Dermis microvascular lymphatic vessel endothelial cell (primary cell): ENCODE measurements around the gene TANC1. TPM values are rescaled to one million over a fixed set of nuclear protein-coding genes. Genes with fewer than 3 reads are reported as not detected.
A peak's percentile ranks its signal among the peaks of the same experiment; 100 is the strongest.
"Not testable (repeated sequence)": the region's sequence is repeated elsewhere in the genome, so short reads cannot be mapped to it uniquely, and the experiment has no call there.

Experiments
- DNase-seq, 2 donors: peaks; one replicate each; pipeline versions ENCODE4 v3.0.0 to v3.0.0-alpha.2; 2010; ENCODE audit warnings: low read depth in 2 of 2
- total RNA-seq: library from RNA; depleted of rRNA; stranded (reverse); fragments of >200 nt; gene quantifications from 2 replicates; pipeline ENCODE4 v1.2.1, GENCODE V29; 2014

TANC1 gene
- total RNA-seq, 1 donor from 2014 or later: 49.7 TPM

- DNase-seq: no peak
These were observed 168.0 kb downstream of the TANC1 start for GRCh38 chr2:159136391-159136790.

- DNase-seq: no peak
These were observed 169.2 kb downstream of the TANC1 start for GRCh38 chr2:159137511-159138241.

GRCh38 chr2:159138642-159139182, 170.3 kb downstream of the TANC1 start:
- no peak for DNase-seq

- peak in 1 of 2 donors; percentile 28 for DNase-seq
These were observed 170.9 kb downstream of the TANC1 start for GRCh38 chr2:159139216-159139933.

- DNase-seq: peak in 1 of 2 donors; percentile 91
These were observed 171.8 kb downstream of the TANC1 start for GRCh38 chr2:159140070-159140769.

DNA sequence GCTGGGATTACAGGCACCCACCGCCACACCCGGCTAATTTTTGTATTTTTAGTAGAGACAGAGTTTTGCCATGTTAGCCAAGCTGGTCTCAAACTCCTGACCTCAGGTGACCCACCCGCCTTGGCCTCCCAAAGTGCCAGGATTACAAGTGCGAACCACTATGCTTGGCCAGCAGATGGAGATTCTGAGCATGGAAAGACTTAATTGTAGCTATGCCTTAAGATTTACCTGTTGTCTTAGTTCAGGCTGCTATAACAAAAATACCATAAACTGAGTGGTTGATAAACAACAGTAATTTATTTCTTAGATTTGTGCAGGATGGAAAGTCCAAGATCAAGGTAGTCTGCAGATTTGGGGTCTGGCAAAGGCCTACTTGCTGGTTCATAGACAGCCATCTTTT, 172.4 kb downstream of the TANC1 start:
- not testable (repeated sequence) for DNase-seq

GRCh38 chr2:159144776-159145614, 176.6 kb downstream of the TANC1 start:
- no peak for DNase-seq

DNA sequence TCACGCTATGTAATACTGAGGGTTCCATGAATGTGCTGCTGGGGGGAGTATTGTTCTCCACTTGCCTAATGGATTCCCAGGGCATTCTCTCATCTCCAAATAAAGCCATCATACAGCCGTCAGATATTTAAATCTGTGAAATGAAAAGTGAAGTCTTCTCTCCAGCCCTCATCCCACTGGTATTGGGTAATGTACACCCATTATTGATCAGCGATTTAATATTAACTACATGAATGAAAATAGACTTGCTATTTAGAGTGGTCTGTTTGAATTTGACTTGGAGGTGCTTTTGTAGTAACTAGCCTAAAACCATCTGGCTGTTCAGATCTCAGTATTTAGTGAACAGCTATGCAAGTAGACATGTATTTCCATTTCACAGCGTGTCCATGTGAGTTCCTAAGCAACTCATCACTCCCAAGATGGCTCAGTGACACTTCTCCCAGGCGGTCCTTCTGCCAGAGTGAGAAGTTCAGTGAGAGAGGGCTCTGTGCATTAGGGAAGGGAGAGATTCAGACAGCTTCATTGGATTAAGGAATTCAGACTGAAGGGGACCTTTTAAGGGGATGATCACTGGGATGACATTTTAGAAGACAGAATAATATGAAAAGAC, 177.4 kb downstream of the TANC1 start:
- no peak for DNase-seq

GRCh38 chr2:159146996-159147666, 178.7 kb downstream of the TANC1 start:
- peak in 1 of 2 donors; percentile 51 for DNase-seq

GRCh38 chr2:159147690-159148089, 179.2 kb downstream of the TANC1 start:
- no peak for DNase-seq

DNA sequence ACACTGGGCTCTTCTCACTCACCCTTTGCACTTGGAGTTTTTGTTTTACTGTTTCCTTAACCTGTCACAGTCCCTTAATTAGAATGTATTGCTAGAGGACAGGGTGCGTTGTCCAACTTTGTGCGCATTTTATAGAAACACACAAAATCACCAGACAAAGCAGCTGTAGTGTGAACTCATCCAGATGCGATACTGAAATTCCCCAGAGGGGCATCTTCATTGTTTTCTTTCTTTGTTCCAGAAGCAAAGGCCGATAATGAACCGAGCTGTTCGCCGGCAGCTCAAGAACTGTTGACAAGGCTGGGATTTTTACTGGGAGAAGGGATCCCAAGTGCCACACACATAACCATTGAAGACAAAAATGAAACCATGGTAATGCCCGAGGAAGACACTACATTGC, 180.5 kb downstream of the TANC1 start:
- no peak for DNase-seq

GRCh38 chr2:159149747-159150146, 181.3 kb downstream of the TANC1 start:
- peak in 1 of 2 donors; percentile 54 for DNase-seq

GRCh38 chr2:159150280-159150746, 181.9 kb downstream of the TANC1 start:
- DNase-seq: peak in 1 of 2 donors; percentile 85

GRCh38 chr2:159151198-159152127, 183.0 kb downstream of the TANC1 start:
- no peak for DNase-seq

DNA sequence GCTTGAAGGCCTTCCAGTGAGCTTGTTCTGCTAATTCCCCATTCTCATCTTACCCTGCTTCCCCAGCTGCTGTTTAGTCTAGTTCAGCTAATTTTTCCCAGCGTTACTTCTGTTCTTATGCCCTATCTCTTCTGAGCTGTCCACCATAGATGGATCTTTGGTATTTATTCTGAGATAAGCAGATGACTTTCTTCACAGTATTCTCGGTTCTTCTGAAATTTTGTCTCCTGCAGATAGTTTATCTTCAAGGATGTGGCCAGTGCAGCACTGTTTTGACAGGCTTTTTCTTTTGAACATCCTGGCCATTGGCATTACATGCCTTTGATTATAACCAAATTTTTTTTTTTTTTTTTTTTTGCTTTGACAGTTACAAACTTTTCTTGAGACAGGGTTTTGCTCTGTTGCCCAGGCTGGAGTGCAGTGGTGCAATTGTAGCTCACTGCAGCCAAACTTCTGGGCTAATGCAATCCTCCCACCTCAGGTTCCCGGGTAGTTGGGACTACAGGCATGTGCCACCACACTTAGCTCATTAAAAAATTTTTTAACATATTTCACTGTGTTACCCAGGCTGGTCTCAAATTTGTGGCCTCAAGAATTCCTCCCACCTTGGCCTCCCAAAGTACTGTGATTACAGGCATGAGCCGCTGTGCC, 183.8 kb downstream of the TANC1 start:
- no peak for DNase-seq

DNA sequence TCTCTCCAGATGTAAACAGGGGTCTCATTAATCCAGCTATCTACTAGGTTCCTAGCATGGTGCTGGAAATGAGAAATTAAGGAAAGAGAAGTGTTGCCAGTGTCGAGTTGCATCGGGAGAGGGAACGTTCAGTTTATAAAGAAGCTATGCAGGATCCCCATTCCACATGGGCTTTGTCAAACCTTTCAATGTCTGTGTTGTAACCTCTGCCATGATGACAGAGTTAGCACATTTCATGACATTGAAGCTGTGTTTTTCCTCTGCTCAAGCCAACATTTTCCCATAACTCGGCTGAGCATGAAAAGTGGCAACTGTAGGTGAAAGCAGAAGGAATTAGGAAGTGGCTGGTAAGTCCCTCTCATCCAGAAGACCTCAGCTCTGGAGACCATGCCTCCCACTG, 184.6 kb downstream of the TANC1 start:
- peak in 1 of 2 donors; percentile 30 for DNase-seq

GRCh38 chr2:159153463-159153862, 185.0 kb downstream of the TANC1 start:
- DNase-seq: no peak

GRCh38 chr2:159153951-159154350, 185.5 kb downstream of the TANC1 start:
- DNase-seq: no peak
